A673 (cell line): Measurements from ENCODE around the gene PPP1CC.

Experiments
- CTCF ChIP-seq: fragments of 300-800, 200-600 bp; sonication (generic); conservative IDR thresholded peaks from 2 replicates; pipeline ENCODE4 v1.5.1; 2017; ENCODE audit warnings: low read depth, mild to moderate bottlenecking, antibody characterized with exemption, low read length, moderate library complexity, mixed read lengths
- EZH2 ChIP-seq: fragments of 200-600 bp; sonication (generic); IDR thresholded peaks from 2 replicates; pipeline ENCODE4 v1.6.1; 2017; ENCODE audit warnings: borderline replicate concordance, low read depth, mild to moderate bottlenecking, mixed read lengths, antibody characterized with exemption, low read length; ENCODE audit not compliant: poor library complexity, severe bottlenecking

- no peak for TF ChIP-seq CTCF
- TF ChIP-seq EZH2: no peak
Measured at GRCh38 chr12:110758922-110759321, 16.2 kb upstream of the PPP1CC start.
